ENCODE measurements around the gene BAG5.
A peak's percentile ranks its signal among the peaks of the same experiment; 100 is the strongest.
"Not testable (repeated sequence)": the region's sequence is repeated elsewhere in the genome, so short reads cannot be mapped to it uniquely, and the experiment has no call there.

BAG5 gene

GRCh38 chr14:103562429-103563225, at the start of gene BAG5, which contains the start of gene COA8:
BAG5 (minus strand) TSS chr14:103562657; CDS start chr14:103561164, 1,493 bp downstream.
COA8 (plus strand) TSS chr14:103562960; CDS start chr14:103563002, 42 bp downstream.
- Mint-ChIP-seq H3K36me3 (peaks cover 7% of the 10 kb centered on the region), H3K4me1 (peaks cover 57% of the 10 kb centered on the region), H3K9me3 (no peaks in the 10 kb centered on the region), H3K27me3 (no peaks in the 10 kb centered on the region), H3K4me3 (peak within 1 kb of the TSS; percentile 91), H3K27ac (peak within 1 kb of the TSS; percentile 94)
- peak; percentile 92 for ATAC-seq

DNA sequence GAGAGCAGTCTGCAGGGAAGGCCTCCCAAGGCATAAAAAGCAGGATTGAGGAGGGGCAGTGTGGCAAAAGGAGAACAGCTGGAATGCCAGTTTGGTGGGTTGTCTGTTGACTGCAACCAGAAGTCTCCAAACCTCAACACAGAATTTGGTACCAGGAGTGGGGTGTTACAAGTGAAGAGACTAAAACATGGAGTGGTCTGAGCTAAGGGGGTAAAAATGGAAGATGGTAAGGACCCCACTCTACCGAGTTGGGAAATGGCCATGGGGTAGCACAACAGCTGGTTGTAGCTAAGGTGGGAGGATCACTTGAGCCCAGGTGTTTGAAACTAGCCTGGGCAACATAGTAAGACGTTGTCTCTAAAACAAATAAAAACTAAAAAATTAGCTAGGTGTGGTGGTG, 48.8 kb upstream of the BAG5 start:
- H3K9me3 Mint-ChIP-seq: peaks cover 11% of the 10 kb centered on the region
- ATAC-seq: no peak
- H3K36me3 Mint-ChIP-seq: peaks cover 15% of the 10 kb centered on the region
- H3K27ac Mint-ChIP-seq: no peak overlapping the region
- peaks cover 19% of the 10 kb centered on the region for H3K4me1 Mint-ChIP-seq
- peaks cover 22% of the 10 kb centered on the region for H3K27me3 Mint-ChIP-seq
- H3K4me3 Mint-ChIP-seq: no peak overlapping the region

DNA sequence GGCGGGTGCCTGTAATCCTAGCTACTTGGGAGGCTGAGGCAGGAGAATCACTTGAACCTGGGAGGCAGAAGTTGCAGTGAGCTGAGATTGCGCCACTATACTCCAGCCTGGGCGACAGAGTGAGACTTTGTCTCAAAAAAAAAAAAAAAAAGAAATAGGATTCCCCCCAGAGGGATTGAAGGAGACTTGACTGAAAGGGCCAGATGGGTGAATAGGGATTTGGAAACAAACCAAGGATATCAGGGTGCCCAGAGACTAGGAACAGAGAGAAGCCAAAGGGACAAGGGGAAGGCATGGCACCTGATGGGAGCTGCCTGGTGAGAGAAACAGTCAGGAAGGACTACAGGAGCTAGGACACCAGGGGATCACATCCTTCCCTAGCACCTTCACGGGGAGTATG, 46.6 kb upstream of the BAG5 start:
- peaks cover 11% of the 10 kb centered on the region for H3K9me3 Mint-ChIP-seq
- not testable (repeated sequence) for H3K4me3 Mint-ChIP-seq, ATAC-seq, H3K27ac Mint-ChIP-seq
- H3K36me3 Mint-ChIP-seq: peaks cover 15% of the 10 kb centered on the region
- peaks cover 19% of the 10 kb centered on the region for H3K4me1 Mint-ChIP-seq
- H3K27me3 Mint-ChIP-seq: peaks cover 24% of the 10 kb centered on the region

DNA sequence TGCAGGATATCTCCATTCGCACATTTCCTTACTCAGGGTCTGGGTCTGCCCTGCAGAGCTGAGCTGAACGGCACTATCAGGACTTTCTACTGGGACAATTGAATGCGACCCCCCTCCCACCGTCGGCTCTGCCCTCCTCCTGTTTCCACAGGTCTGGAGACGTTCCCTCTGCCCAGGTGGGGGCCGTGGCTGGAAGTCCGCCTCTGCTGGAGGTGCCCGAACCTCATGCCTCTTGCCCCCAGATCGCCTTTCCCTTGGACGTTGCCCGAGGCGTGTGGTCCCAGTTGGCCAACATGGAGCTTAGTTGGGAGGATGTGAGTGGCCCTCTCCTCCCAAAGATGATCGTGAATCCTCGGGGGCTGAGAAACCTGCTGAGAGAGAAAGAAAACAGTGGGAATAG, 45.4 kb upstream of the BAG5 start:
- Mint-ChIP-seq H3K27ac (no peak overlapping the region), H3K9me3 (peaks cover 11% of the 10 kb centered on the region), H3K36me3 (peaks cover 15% of the 10 kb centered on the region), H3K27me3 (peaks cover 24% of the 10 kb centered on the region), H3K4me3 (peak overlapping the region; percentile 15), H3K4me1 (peaks cover 19% of the 10 kb centered on the region)
- no peak for ATAC-seq

- peaks cover 24% of the 10 kb centered on the region for H3K27me3 Mint-ChIP-seq
- peak overlapping the region; percentile 2 for H3K27ac Mint-ChIP-seq
- H3K4me1 Mint-ChIP-seq: peaks cover 19% of the 10 kb centered on the region
- H3K36me3 Mint-ChIP-seq: peaks cover 15% of the 10 kb centered on the region
- peaks cover 11% of the 10 kb centered on the region for H3K9me3 Mint-ChIP-seq
- peak; percentile 84 for ATAC-seq
- H3K4me3 Mint-ChIP-seq: peak overlapping the region; percentile 70
Measured at GRCh38 chr14:103606963-103607668, 44.7 kb upstream of the BAG5 start.

DNA sequence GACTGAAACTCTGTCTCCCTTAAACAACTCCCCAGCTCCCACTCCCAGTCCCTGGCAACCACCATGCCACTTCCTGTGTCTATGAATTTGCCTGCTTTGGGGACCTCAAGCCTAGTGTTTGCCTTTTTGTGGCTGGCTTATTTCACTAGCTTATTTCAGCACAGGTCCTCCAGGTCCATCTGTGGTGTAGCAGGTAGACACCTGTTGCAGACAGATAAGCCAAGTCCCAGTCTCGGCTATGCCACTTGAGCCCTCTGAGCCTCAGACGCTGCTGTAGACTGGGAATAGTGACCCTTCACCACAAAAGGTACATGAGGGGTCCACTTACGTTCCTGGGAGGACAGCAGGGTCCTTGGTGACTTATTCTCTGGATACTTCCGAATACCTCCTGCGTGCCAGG, 42.2 kb upstream of the BAG5 start:
- Mint-ChIP-seq H3K4me3 (no peak overlapping the region), H3K9me3 (no peaks in the 10 kb centered on the region), H3K36me3 (no peaks in the 10 kb centered on the region), H3K27me3 (peaks cover 11% of the 10 kb centered on the region), H3K4me1 (peaks cover 19% of the 10 kb centered on the region), H3K27ac (no peak overlapping the region)
- ATAC-seq: no peak

- H3K9me3 Mint-ChIP-seq: no peaks in the 10 kb centered on the region
- no peaks in the 10 kb centered on the region for H3K27me3 Mint-ChIP-seq
- ATAC-seq: no peak
- H3K27ac Mint-ChIP-seq: no peak overlapping the region
- H3K4me3 Mint-ChIP-seq: no peak overlapping the region
- H3K36me3 Mint-ChIP-seq: no peaks in the 10 kb centered on the region
- H3K4me1 Mint-ChIP-seq: no peaks in the 10 kb centered on the region
Measured at GRCh38 chr14:103600503-103600902, 38.0 kb upstream of the BAG5 start.

- ATAC-seq: no peak
- H3K27me3 Mint-ChIP-seq: no peaks in the 10 kb centered on the region
- H3K4me3 Mint-ChIP-seq: no peak overlapping the region
- peaks cover 14% of the 10 kb centered on the region for H3K4me1 Mint-ChIP-seq
- no peak overlapping the region for H3K27ac Mint-ChIP-seq
- no peaks in the 10 kb centered on the region for H3K36me3 Mint-ChIP-seq
- H3K9me3 Mint-ChIP-seq: no peaks in the 10 kb centered on the region
Measured at GRCh38 chr14:103597623-103598377, 35.3 kb upstream of the BAG5 start.

- no peak for ATAC-seq
- H3K4me1 Mint-ChIP-seq: peaks cover 14% of the 10 kb centered on the region
- peak overlapping the region; percentile 50 for H3K27ac Mint-ChIP-seq
- H3K4me3 Mint-ChIP-seq: no peak overlapping the region
- no peaks in the 10 kb centered on the region for H3K27me3 Mint-ChIP-seq
- peaks cover 10% of the 10 kb centered on the region for H3K36me3 Mint-ChIP-seq
- H3K9me3 Mint-ChIP-seq: no peaks in the 10 kb centered on the region
Measured at GRCh38 chr14:103594265-103594664, 31.8 kb upstream of the BAG5 start.

DNA sequence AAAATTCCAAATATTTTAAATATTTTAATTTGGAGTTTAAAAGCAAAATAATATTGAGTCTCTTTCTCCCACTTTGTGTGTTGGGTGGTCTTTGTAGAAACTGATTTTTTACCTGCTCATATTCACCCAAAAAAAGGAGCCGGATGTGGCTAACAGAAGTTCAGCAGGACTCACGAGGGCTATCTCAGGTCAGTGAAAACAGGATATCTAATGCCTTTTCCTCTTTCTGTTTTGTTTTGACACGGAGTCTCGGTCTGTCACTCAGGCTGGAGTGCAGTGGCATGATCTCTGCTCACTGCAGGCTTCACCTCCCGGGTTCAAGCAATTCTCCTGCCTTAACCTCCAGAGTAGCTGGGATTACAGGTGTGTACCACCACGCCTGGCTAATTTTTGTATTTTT, 31.1 kb upstream of the BAG5 start:
- H3K9me3 Mint-ChIP-seq: no peaks in the 10 kb centered on the region
- peak overlapping the region; percentile 52 for H3K4me3 Mint-ChIP-seq
- H3K27me3 Mint-ChIP-seq: no peaks in the 10 kb centered on the region
- peak; percentile 82 for ATAC-seq
- peaks cover 15% of the 10 kb centered on the region for H3K36me3 Mint-ChIP-seq
- H3K27ac Mint-ChIP-seq: peak overlapping the region; percentile 50
- H3K4me1 Mint-ChIP-seq: peaks cover 14% of the 10 kb centered on the region

DNA sequence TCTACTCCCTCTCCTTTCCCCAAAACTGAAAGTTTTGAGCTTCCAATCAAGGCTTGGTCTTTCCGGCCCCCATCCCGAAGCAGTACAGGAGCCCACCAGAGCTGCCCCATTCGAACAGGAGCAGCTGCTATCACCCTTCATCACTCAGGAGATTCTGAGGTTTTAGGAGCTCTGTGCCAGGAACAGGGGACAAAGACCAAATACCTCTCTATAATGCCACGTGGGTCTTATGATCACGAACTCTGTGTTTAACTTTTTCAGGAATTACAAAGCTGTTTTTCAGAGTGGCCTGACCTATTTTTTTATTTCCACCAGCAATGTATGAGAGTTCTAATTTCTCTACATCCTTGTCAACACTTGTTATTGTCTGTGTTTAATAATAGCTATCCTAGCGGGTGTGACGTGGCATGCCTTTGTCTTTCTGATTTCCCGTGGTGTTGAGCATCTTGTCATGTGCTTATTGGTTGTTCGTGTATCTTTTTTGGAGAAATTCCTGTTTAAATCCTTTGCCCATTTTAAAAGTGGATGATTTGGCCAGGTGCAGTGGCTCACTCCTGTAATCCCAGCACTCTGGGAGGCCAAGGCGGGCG, 22.0 kb upstream of the BAG5 start:
- H3K9me3 Mint-ChIP-seq: no peaks in the 10 kb centered on the region
- no peaks in the 10 kb centered on the region for H3K4me1 Mint-ChIP-seq
- peaks cover 20% of the 10 kb centered on the region for H3K36me3 Mint-ChIP-seq
- H3K27me3 Mint-ChIP-seq: no peaks in the 10 kb centered on the region
- H3K4me3 Mint-ChIP-seq: no peak overlapping the region
- no peak overlapping the region for H3K27ac Mint-ChIP-seq
- ATAC-seq: no peak

GRCh38 chr14:103581954-103582703, 19.7 kb upstream of the BAG5 start:
- H3K27ac Mint-ChIP-seq: no peak overlapping the region
- H3K27me3 Mint-ChIP-seq: no peaks in the 10 kb centered on the region
- H3K9me3 Mint-ChIP-seq: no peaks in the 10 kb centered on the region
- H3K4me3 Mint-ChIP-seq: no peak overlapping the region
- H3K36me3 Mint-ChIP-seq: peaks cover 12% of the 10 kb centered on the region
- H3K4me1 Mint-ChIP-seq: no peaks in the 10 kb centered on the region
- no peak for ATAC-seq

GRCh38 chr14:103581206-103581605, 18.7 kb upstream of the BAG5 start:
- no peak for ATAC-seq
- no peak overlapping the region for H3K27ac Mint-ChIP-seq
- H3K27me3 Mint-ChIP-seq: no peaks in the 10 kb centered on the region
- H3K4me1 Mint-ChIP-seq: no peaks in the 10 kb centered on the region
- peaks cover 15% of the 10 kb centered on the region for H3K36me3 Mint-ChIP-seq
- no peaks in the 10 kb centered on the region for H3K9me3 Mint-ChIP-seq
- H3K4me3 Mint-ChIP-seq: no peak overlapping the region

DNA sequence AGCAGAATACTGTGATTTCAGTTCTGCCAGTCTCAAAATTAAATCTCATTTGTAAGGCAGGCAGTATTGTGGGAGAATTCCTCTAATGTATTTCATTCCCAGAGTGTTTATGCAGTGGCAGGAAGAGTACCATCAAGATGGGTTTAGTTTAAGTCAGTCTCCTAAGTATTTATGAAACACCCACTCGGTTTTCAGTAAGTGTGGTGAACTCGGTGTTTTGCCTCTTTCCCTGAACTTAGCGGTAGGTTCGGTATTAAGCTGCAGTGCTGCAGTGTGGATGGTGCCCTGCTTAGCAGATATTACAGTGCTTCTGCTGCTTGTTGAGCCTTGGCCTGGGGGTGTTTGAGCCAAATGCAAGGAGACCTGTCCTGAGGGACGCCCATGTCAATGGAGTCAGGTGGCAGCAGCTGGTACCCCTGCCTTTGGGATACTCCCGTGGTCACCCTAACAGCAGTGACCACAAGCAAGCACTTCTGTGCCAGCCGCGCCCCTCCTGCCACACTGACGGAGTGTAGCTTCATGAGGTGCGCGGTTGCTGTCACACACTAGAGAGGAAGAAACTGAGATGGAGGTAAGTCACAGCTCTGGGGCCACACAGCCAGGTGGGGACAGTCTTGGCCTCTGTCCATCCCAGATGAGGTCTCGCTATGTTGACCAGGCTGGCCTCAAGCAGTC, 16.1 kb upstream of the BAG5 start:
- H3K4me3 Mint-ChIP-seq: no peak overlapping the region
- no peak overlapping the region for H3K27ac Mint-ChIP-seq
- no peak for ATAC-seq
- H3K27me3 Mint-ChIP-seq: no peaks in the 10 kb centered on the region
- no peaks in the 10 kb centered on the region for H3K9me3 Mint-ChIP-seq
- peaks cover 29% of the 10 kb centered on the region for H3K36me3 Mint-ChIP-seq
- no peaks in the 10 kb centered on the region for H3K4me1 Mint-ChIP-seq

Measured in stimulated activated memory B cell treated with anti-CD40 and anti-IgM and Interleukin-4, amounts not matched to agents 10 μg/mL and 1 μg/mL and 100 μg/mL, for 72 hours (primary cell).